HG03520 (cell line): ENCODE data around the gene STPG4.
"Not testable (repeated sequence)": the region's sequence is repeated elsewhere in the genome, so short reads cannot be mapped to it uniquely, and the experiment has no call there.

Source experiments
- ATAC-seq: cut with Tn5 transposase; IDR thresholded peaks from one replicate; pipeline ENCODE4 v1.9.1; 2021; ENCODE audit warnings: mild to moderate bottlenecking, moderate library complexity; ENCODE audit not compliant: unreplicated experiment

STPG4 gene

GRCh38 chr2:47173986-47174732 lies 19.1 kb upstream of the STPG4 start:
- no peak for ATAC-seq

- no peak for ATAC-seq
Measured at GRCh38 chr2:47172922-47173695, 18.0 kb upstream of the STPG4 start.

DNA sequence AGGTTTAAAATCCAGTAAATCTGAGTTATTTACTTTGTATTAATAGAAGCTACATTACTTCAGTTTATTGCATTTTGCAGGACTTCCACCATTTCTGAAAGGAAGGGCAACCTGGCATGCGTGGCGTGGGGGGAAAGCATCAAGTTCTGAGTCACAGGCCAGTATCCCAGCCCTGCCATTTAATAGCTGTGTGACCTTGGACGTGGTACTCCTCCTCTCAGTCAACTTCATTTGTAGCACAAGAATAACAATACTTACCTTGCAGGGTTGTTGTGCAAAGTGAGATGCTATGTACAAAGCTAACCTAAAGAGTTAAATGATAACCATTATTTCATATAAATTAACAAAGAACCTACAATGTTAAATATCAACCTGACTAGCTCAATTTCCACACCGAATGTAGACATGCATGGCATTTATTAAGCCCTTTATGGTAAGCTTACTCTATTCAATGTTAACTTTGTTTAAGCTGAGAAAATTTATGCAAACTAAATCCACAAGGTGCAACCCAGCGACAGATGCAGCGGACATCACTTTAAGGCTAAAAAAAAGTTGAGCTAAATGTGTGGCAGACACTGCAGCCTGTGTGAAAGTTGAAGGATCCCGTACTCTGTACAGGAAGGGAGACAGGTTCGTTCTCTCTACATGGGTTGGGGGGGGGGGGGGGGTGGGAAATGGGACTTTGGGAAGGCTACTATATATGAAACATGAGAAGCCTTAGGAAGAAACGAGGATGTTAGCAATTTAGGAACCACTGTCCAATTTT lies 17.2 kb upstream of the STPG4 start:
- ATAC-seq, result no peak

- ATAC-seq, result no peak
Measured at GRCh38 chr2:47169784-47170183, 14.7 kb upstream of the STPG4 start.

DNA sequence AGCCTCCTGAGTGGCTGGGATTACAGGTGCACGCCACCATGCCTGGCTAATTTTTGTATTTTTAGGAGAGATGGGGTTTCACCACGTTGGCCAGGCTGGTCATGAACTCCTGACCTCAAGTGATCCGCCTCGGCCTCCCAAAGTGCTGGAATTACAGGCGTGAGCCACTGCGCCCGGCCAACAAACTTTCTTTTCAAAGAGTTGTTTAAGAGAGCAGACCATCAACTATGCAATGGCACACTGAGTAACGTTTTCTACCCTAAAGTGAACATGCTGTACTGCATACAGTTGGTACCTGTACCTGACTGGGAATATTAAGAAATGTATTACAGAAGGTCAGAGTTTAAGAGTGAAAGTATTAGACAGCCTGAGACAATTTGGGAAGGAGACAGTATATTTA lies 13.8 kb upstream of the STPG4 start:
- not testable (repeated sequence) for ATAC-seq

- ATAC-seq, result no peak
Measured at GRCh38 chr2:47167149-47167548, 12.0 kb upstream of the STPG4 start.

DNA sequence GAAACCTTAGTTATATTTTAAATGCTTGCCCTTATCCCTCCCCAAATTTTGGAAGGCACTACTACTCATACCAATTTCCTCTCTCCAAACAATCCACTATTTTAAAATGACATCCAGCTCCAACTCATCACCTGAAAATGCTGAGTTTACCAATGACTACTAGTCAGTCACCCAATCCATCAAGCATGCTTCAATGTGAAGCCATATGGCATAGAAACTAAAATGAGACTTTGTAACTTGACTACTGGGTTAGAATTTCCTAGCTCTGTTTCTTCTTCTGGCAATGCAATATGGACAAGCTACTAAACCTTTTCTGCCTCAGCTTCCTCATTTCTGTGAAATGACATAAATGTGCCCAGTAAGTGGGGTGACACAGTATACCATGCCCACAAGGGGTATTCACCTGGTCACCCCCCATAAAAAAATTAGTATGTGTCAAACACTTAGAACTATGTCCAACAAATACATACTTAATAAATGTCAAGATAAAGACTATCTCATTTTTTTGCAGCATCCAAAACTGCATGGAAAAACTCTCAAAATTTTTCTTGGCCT lies 10.0 kb upstream of the STPG4 start:
- no peak for ATAC-seq

- ATAC-seq, result no peak
Measured at GRCh38 chr2:47162780-47163179, 7.7 kb upstream of the STPG4 start.

DNA sequence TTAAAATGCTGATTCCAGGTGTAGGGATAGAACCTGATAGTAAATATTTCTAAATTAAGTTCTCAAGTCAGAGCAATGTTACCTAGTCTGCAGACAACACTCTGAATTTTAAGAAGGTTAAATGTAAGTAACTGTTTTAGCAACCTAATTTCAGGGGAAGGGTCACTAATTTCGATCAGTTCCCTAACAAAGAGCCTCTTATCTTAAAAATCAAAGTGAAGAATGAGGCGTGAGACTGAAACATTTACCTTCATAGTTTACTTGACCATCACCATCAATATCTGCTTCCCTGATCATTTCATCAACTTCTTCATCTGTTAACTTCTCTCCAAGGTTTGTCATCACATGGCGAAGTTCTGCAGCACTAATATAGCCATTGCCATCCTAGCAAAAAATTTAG lies 6.4 kb upstream of the STPG4 start:
- ATAC-seq, result no peak

DNA sequence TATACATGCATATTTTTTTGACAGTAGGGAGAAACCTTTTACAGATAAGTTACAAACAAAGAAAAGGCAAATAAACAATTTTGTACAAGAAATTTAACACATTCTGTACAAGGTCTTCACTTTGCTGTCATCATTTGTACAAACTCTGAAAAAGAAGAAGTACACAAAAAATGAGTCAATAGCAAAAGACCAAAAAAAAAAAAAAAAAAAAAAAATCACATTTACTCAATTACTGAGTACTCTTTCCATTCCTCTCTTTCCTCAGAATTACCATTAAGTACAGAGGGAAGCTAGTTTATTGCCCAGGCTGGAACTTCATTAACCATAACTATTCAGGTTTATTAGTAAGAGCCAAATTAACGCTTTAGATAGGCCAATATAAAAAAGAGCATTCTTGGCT lies 5.6 kb upstream of the STPG4 start:
- no peak for ATAC-seq

DNA sequence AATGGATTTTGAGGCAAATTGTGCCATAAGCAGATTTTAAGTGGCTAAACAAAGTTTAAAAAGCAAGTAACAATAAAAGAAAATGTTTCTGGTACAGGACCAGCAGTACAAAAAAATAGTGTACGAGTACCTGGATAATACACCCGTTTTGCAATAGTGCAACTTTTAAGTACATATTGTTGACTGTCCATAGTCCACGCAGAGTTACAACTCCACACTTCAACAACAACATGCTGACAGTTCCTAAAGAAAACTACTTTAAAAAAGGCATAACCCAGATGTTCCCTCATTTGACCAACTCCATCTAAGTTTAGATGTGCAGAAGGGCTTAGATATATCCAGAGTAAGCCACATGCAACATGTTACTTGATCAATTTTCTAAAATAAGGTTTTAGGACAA lies 5.1 kb upstream of the STPG4 start:
- ATAC-seq, result no peak

DNA sequence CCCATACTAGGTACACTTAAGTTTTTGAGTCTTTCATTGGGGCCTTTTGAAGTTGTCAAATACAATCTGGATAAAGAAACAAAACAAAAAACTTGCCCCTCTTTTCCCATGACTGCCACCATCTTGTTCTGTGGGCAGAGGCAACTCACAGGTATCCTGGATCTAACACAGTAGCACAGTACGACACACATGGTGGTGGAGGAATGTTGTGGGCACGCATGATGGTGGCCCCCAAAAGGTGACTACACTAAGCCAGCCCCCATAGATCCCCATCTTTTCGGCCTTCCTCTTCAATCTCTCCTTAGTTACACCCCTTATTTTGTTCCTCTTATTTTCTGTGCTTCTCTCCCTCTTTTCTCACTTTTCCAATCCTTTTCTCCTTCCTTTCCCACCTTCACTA lies 4.5 kb upstream of the STPG4 start:
- no peak for ATAC-seq

DNA sequence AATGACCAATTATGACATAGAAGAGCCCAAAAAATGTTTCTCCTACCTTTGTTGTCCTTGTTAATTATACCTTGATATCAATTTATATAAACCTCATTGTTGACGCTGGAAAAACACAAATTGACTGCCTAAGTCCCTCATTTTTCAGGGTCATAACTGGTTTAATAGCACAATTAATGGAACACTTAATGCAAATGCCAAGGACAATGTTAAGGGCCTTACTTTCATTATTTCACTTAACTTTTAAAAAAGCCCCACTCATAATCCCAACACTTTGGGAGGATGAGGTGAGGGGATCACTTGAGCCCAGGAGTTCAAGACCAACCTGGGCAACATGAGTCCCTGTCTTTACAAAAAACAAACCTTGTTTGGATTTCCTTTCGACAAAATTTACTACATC lies 3.5 kb upstream of the STPG4 start:
- ATAC-seq, result no peak

DNA sequence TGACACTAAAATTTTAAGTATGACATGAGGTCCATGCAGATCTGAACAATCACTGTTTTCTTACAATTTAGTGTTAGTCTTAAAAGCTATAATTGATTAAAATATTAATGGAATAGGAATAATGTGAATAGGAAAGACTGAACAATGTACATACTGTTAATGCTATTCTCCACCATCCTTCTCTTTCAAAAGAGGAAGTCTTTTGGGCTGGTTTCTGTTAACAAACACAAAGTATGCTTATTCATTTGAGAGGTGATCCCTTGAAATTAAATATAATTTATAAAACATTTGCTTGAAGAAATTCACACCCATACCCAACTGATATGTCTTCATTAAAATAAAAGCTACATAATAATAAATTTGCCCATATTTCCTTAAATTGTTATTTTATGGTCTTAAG lies 2.3 kb downstream of the STPG4 start:
- no peak for ATAC-seq

DNA sequence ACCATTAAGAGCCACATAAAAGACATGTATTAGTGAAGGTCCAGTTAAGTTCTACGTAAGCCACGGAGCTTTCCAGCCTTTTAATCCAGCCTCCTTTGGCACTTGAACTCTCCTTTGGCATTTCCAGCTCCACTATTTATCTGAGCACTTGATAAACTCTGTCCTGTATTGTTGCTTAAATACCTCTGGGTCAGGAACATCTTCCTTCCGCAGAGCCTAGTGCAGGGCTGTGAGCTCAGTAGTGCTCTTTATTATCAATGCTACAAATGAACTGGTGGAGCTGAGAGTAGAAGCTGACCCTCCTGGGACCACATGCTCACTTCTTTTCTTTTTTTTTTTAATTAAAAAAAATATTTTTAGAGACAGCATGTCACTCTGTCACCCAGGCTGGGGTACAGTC lies 4.9 kb downstream of the STPG4 start:
- ATAC-seq, result no peak

DNA sequence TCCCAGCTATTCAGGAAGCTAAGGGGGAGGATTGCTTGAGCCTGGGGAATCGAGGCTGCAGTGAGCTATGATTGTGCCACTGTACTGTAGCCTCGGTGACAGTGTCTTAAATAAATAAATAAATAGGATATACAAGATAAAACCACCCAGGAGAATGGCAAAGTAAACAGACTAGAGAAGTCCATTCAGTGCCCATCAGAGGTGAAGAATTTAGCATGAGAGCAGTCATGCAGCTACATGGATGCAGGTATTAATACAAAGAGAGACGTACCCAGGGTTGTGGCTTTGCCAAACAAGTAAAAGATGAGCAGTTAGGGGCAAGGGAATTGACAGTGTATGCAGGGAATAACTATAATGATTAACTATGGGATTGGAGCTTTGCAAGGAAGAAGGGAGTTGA lies 8.1 kb downstream of the STPG4 start:
- no peak for ATAC-seq

DNA sequence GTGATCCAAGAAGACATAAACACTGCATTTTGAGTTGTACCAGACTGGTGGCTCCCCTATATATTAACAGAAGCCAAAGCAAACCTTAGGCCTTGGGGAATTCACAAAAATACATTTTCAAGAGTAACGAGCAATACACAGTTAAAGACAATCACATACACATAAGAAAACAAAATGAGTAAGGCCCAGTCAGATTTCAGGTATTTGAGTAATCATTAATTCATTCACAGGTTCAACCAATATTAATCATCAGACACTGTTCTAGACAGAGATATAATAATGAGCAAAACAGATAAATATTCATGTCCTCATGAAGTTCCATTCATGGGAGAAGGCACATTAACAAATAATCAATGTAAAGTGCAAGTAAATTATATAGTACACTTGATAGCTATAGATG lies 9.6 kb downstream of the STPG4 start:
- ATAC-seq, result no peak

- no peak for ATAC-seq
Measured at GRCh38 chr2:47141520-47141919, 13.6 kb downstream of the STPG4 start.

GRCh38 chr2:47134386-47135090 lies 20.6 kb downstream of the STPG4 start:
- ATAC-seq, result no peak

- ATAC-seq, result no peak
Measured at GRCh38 chr2:47133046-47133445, 22.1 kb downstream of the STPG4 start.

DNA sequence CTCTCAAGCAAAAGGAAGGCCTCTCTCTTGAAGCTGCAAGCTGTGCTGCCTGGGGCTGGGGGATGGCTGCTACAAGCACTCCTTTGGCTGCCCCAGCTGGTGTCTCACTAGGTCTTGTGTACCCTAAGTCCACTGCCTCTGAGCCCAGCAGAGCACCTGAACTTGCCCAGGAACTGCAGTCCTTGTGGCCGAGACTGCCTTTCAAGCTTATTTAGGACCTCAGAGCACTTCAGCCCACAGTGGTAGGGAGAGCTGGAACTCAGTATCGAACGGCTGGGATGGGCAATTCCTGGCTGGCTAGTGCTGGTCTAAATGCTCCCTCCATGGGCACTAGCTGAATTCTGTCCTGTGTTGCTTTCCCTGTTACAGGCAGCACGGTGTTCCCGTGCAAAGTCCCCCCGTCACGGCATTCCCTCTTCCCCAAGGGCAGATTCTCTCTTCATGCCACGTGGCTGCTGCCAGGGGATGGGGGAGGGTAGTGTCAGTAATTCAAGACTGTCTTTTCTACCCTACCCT lies 25.9 kb downstream of the STPG4 start:
- ATAC-seq, result no peak
